PC-9 (cell line): ENCODE measurements around the gene ZFHX2. TPM values are rescaled to one million over a fixed set of nuclear protein-coding genes. Genes with fewer than 3 reads are reported as not detected.

Experiments
- BruUV-seq: library from RNA; stranded (reverse); fragments of 400-500 nt; replicated peaks from 2 replicates; lab custom pipeline; 2021; lab: Mats Ljungman, UMichigan
- CTCF ChIA-PET: fragments of 300-600 bp; sonication (Branson Sonifier 250); formaldehyde crosslinking; loops from one replicate; lab custom pipeline; 2022; ENCODE audit warnings: antibody characterized with exemption; lab: Charles Lee
- POLR2A ChIA-PET: fragments of 300-600 bp; sonication (Branson Sonifier 250); formaldehyde crosslinking; loops from one replicate; lab custom pipeline; 2022; ENCODE audit warnings: antibody characterized with exemption; ENCODE audit not compliant: unreplicated experiment; lab: Charles Lee
- DNase-seq, 2 experiments: peaks; one replicate each; pipeline versions ENCODE4 v3.0.0 to v3.0.0-alpha.2; 2015 to 2022; ENCODE audit warnings: mixed read lengths in 1 of 2
- H2AFZ ChIP-seq: fragments of 200-600 bp; sonication (generic); 2 replicates; pipeline ENCODE4 v1.8.1; 2017; ENCODE audit warnings: antibody characterized with exemption
- H3F3A ChIP-seq: fragments of 200-600 bp; sonication (generic); 2 replicates; pipeline ENCODE4 v1.8.1; 2017; ENCODE audit warnings: antibody characterized with exemption, mild to moderate bottlenecking, low read depth; ENCODE audit not compliant: insufficient read depth
- H3K27ac ChIP-seq: fragments of 200-600 bp; sonication (generic); 2 replicates; pipeline ENCODE4 v1.6.1; 2016; ENCODE audit warnings: mixed run types
- H3K27me3 ChIP-seq: fragments of 200-600 bp; sonication (generic); 2 replicates; pipeline ENCODE4 v1.6.1; 2016; ENCODE audit warnings: low read depth, mixed run types; ENCODE audit not compliant: insufficient read depth
- H3K36me3 ChIP-seq: fragments of 200-600 bp; sonication (generic); 2 replicates; pipeline ENCODE4 v1.6.1; 2016; ENCODE audit warnings: low read depth, mixed run types
- H3K4me1 ChIP-seq: fragments of 200-600 bp; sonication (generic); replicated peaks from 2 replicates; pipeline ENCODE4 v1.6.1; 2016; ENCODE audit warnings: mixed run types; ENCODE audit not compliant: insufficient read depth
- H3K4me2 ChIP-seq: fragments of 200-600 bp; sonication (generic); 2 replicates; pipeline ENCODE4 v1.6.1; 2017; ENCODE audit warnings: mixed run types
- H3K4me3 ChIP-seq: fragments of 200-600 bp; sonication (generic); 2 replicates; pipeline ENCODE4 v1.6.1; 2016; ENCODE audit warnings: mixed run types
- H3K79me2 ChIP-seq: fragments of 200-600 bp; sonication (generic); 2 replicates; pipeline ENCODE4 v1.6.1; 2017; ENCODE audit warnings: low read depth, mixed run types
- H3K9me2 ChIP-seq: fragments of 200-600 bp; sonication (generic); 2 replicates; pipeline ENCODE4 v1.8.1; 2017; ENCODE audit warnings: mild to moderate bottlenecking; ENCODE audit not compliant: insufficient read depth
- H3K9me3 ChIP-seq: fragments of 200-600 bp; sonication (generic); 2 replicates; pipeline ENCODE4 v1.8.1; 2016; ENCODE audit warnings: low read depth; ENCODE audit not compliant: insufficient read depth
- H4K20me1 ChIP-seq: fragments of 200-600 bp; sonication (generic); 2 replicates; pipeline ENCODE4 v1.8.1; 2017; ENCODE audit not compliant: insufficient read depth
- CTCF ChIP-seq: fragments of 200-600 bp; sonication (generic); conservative IDR thresholded peaks from 2 replicates; pipeline ENCODE4 v1.6.1; 2017; ENCODE audit warnings: mixed run types, antibody characterized with exemption, mild to moderate bottlenecking, moderate library complexity
- EZH2 ChIP-seq: fragments of 200-600 bp; sonication (generic); IDR thresholded peaks from 2 replicates; pipeline ENCODE4 v1.8.0; 2017; ENCODE audit warnings: antibody characterized with exemption, low read depth
- intact Hi-C: fragments of 100-400 bp; cut with micrococcal nuclease; formaldehyde crosslinking; loops from one replicate; pipeline ENCODE4 v1.10.0; 2022; ENCODE audit not compliant: unreplicated experiment
- total RNA-seq: library from RNA; stranded (reverse); gene quantifications from 2 replicates; pipeline ENCODE4 v1.2.3, GENCODE V29; 2021

Gene ZFHX2
- total RNA-seq, 1 experiment from 2014 or later = 5.3 TPM

GRCh38 chr14:23555882-23556699, 4.5 kb upstream of the ZFHX2 start, which contains the start of gene THTPA:
THTPA (plus strand) TSS chr14:23556271; CDS start chr14:23556758, 487 bp downstream.
- BruUV-seq = no TSS peak
- no peaks in the 10 kb centered on the region for H3K9me2 ChIP-seq
- H3F3A ChIP-seq = peaks cover 9% of the 10 kb centered on the region
- no peaks in the 10 kb centered on the region for H3K79me2 ChIP-seq
- no peaks in the 10 kb centered on the region for H3K36me3 ChIP-seq
- TF ChIP-seq EZH2 (no peak), CTCF (no peak)
- H3K4me1 ChIP-seq = no peaks in the 10 kb centered on the region; the same call in 1 of the 2 replicates
- peak; percentile 81 to 85 for DNase-seq
- peak within 1 kb of the TSS; percentile 84 for H2AFZ ChIP-seq
- POLR2A ChIA-PET = interaction anchor here (0.6 to 0.7 kb wide), 2 partner anchors 77 to 1261 kb away, joined by 3 to 4 read pairs; no protein-coding TSS in a partner anchor
- H3K4me2 ChIP-seq = peak within 1 kb of the TSS; percentile 91
- peak within 1 kb of the TSS; percentile 37; the same call in 1 of the 2 replicates for H3K27ac ChIP-seq
- intact Hi-C loops = loop anchor here (5.0 kb wide), 1 partner anchor 229 kb away; no protein-coding TSS in a partner anchor
- CTCF ChIA-PET = interaction anchor here (0.6 kb wide), 1 partner anchor 11 kb away, joined by 16 read pairs; no protein-coding TSS in a partner anchor
- no peaks in the 10 kb centered on the region for H4K20me1 ChIP-seq
- H3K4me3 ChIP-seq = peak within 1 kb of the TSS; percentile 81
- H3K27me3 ChIP-seq = no peaks in the 10 kb centered on the region
- no peaks in the 10 kb centered on the region for H3K9me3 ChIP-seq

GRCh38 chr14:23555533-23555881, 3.9 kb upstream of the ZFHX2 start:
- Histone ChIP-seq H3K9me3 (no peaks in the 10 kb centered on the region), H3K9me2 (no peaks in the 10 kb centered on the region), H4K20me1 (no peaks in the 10 kb centered on the region), H3K79me2 (no peaks in the 10 kb centered on the region), H3K27ac (no peak overlapping the region), H2AFZ (peak overlapping the region; percentile 84; the same call in 1 of the 2 replicates), H3K27me3 (no peaks in the 10 kb centered on the region), H3K4me1 (no peaks in the 10 kb centered on the region; the same call in 1 of the 2 replicates), H3K4me2 (peak overlapping the region; percentile 91), H3K36me3 (no peaks in the 10 kb centered on the region), H3F3A (peaks cover 7% of the 10 kb centered on the region), H3K4me3 (peak overlapping the region; percentile 81)
- intact Hi-C loops = loop anchor here (5.0 kb wide), 1 partner anchor 228 kb away; no protein-coding TSS in a partner anchor
- POLR2A ChIA-PET = interaction anchor here (0.7 kb wide), 1 partner anchor 1260 kb away, joined by 3 read pairs; no protein-coding TSS in a partner anchor
- no TSS peak for BruUV-seq
- TF ChIP-seq CTCF (no peak), EZH2 (no peak)
- CTCF ChIA-PET = no interaction called here
- no peak for DNase-seq

- Histone ChIP-seq H3K4me2 (peak overlapping the region; percentile 82), H3K4me1 (no peaks in the 10 kb centered on the region), H2AFZ (peak overlapping the region; percentile 97), H3K36me3 (no peaks in the 10 kb centered on the region), H3K27ac (no peak overlapping the region), H3K27me3 (no peaks in the 10 kb centered on the region), H3K9me2 (no peaks in the 10 kb centered on the region), H3K4me3 (peak overlapping the region; percentile 71), H4K20me1 (no peaks in the 10 kb centered on the region), H3K9me3 (no peaks in the 10 kb centered on the region), H3F3A (no peaks in the 10 kb centered on the region), H3K79me2 (no peaks in the 10 kb centered on the region)
- intact Hi-C loops = no loop called here
- no peak for DNase-seq
- CTCF ChIA-PET = interaction anchor here (0.6 kb wide), 1 partner anchor 601 kb away, joined by 3 read pairs; no protein-coding TSS in a partner anchor
- POLR2A ChIA-PET = no interaction called here
- BruUV-seq = no TSS peak
- TF ChIP-seq EZH2 (no peak), CTCF (no peak)
Measured at GRCh38 chr14:23550812-23551265, 726 bp downstream of the ZFHX2 start.
